Central memory CD4-positive, alpha-beta T cell (primary cell): Measurements from ENCODE around the gene GOLIM4.
A peak's percentile ranks its signal among the peaks of the same experiment; 100 is the strongest.
"Not testable (repeated sequence)": the region's sequence is repeated elsewhere in the genome, so short reads cannot be mapped to it uniquely, and the experiment has no call there.

ENCODE experiments used
- DNase-seq: peaks from one replicate; pipeline ENCODE4 v3.0.0; 2022
- total RNA-seq, 3 experiments: gene quantifications; one replicate each; lab custom pipeline; 2026; lab: John Stamatoyannopoulos, UW

Gene GOLIM4, protein sequence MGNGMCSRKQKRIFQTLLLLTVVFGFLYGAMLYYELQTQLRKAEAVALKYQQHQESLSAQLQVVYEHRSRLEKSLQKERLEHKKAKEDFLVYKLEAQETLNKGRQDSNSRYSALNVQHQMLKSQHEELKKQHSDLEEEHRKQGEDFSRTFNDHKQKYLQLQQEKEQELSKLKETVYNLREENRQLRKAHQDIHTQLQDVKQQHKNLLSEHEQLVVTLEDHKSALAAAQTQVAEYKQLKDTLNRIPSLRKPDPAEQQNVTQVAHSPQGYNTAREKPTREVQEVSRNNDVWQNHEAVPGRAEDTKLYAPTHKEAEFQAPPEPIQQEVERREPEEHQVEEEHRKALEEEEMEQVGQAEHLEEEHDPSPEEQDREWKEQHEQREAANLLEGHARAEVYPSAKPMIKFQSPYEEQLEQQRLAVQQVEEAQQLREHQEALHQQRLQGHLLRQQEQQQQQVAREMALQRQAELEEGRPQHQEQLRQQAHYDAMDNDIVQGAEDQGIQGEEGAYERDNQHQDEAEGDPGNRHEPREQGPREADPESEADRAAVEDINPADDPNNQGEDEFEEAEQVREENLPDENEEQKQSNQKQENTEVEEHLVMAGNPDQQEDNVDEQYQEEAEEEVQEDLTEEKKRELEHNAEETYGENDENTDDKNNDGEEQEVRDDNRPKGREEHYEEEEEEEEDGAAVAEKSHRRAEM
- 0 to 3.3 (median 0.33) reads per million in 3 experiments for total RNA-seq

DNA sequence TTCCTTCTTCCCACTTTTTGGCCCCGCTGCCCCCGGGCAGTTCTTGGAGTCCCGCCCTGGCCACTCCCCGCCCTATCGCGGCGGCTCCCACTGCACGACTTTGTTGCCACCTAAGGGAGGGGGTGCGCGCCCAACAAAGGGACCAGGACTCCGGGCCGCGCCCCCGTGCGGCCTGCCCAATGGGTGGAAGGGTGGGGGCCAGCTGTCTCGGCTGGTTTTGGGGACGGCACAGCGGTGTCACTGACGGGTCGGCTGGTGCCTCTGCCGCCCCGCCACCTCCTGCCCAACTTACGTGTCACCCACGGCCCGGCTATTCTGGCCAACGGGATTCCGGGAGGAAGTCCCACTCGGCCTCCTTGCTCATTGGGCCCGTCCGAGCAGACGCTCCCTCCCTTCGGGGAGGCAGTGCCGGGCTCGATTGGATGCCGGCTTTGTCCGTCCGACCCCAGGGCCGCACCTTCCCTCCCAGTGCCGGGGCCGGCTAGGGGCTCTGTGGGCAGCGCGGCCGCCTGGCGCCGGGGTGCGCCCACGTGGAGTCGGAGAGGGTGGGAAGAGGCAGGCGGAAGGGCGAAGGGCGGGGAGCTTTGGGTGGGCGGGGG, at the start of gene GOLIM4:
Gene GOLIM4 (minus strand): TSS at position 314 of the 599 bp plus-strand sequence. CDS start 639 bp downstream, outside the sequence.
- DNase-seq: peak; percentile 2

DNA sequence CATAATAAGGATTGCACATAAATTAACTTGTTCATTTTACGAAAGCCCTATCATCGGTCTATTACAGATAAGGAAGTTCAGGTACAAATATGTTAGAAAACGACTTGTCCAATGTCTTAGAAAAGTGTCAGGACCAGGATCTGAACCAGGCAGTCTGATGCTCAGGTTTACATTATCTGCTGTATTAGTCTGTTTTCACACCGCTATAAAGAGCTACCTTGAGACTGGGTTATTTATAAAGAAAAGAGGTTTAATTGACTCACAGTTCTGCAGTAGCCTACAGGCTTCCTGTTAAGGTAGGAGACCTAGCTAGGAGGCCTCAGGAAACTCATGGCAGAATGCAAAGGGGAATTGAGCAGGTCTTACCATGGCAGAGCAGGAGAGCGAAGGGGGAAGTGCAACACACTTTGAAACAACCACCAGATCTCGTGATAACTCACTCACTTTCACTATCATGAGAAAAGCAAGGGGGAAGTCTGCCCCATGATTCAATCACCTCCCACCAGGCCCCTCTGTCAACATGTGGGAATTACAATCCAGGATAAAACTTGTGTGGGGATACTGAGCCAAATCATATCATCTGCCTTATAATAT, 45.8 kb upstream of the GOLIM4 start:
- no peak for DNase-seq

GRCh38 chr3:168139947-168140346, 44.2 kb upstream of the GOLIM4 start:
- no peak for DNase-seq

DNA sequence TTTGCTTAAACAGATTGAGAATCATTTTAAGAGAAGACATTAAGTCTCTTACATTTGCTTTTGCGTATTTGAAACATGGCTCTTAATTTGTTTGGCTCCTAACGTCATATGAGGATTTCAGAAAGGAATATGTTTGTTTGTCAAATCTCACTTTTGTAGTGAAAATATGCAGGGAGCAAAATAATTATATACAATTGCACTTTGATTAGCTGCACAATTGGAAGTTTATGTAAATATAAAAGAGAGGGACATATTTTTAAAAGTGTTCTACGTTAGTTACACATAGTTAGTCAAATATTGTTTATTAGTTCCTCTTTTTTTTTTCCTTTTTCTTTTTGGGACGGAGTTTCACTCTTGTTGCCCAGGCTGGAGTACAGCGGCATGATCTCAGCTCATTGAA, 42.7 kb upstream of the GOLIM4 start:
- no peak for DNase-seq

- DNase-seq: no peak
Measured at GRCh38 chr3:168134931-168135330, 39.2 kb upstream of the GOLIM4 start.

- not testable (repeated sequence) for DNase-seq
Measured at GRCh38 chr3:168130250-168130649, 34.5 kb upstream of the GOLIM4 start.

- DNase-seq: not testable (repeated sequence)
Measured at GRCh38 chr3:168128463-168128862, 32.7 kb upstream of the GOLIM4 start.

- no peak for DNase-seq
Measured at GRCh38 chr3:168127466-168127865, 31.7 kb upstream of the GOLIM4 start.

- DNase-seq: no peak
Measured at GRCh38 chr3:168124791-168125190, 29.1 kb upstream of the GOLIM4 start.

DNA sequence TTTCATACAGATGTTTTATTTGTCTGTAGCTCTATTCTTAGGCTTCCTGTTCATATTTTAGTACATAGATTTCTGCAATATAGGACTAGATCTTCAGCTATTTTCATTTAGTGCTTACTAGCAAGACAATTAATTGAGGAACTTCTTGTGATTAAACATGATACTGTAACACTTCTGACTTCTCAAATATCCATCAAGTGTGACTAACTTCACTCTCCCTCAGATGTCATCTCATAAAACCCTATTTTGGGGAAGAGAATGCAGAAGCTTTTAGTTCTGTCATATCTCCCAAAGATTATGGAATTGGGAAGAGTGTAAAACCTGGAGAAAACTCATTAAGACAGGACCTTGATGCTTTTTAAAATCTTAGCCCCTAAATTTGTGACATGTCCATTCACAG, 28.6 kb upstream of the GOLIM4 start:
- DNase-seq: no peak

DNA sequence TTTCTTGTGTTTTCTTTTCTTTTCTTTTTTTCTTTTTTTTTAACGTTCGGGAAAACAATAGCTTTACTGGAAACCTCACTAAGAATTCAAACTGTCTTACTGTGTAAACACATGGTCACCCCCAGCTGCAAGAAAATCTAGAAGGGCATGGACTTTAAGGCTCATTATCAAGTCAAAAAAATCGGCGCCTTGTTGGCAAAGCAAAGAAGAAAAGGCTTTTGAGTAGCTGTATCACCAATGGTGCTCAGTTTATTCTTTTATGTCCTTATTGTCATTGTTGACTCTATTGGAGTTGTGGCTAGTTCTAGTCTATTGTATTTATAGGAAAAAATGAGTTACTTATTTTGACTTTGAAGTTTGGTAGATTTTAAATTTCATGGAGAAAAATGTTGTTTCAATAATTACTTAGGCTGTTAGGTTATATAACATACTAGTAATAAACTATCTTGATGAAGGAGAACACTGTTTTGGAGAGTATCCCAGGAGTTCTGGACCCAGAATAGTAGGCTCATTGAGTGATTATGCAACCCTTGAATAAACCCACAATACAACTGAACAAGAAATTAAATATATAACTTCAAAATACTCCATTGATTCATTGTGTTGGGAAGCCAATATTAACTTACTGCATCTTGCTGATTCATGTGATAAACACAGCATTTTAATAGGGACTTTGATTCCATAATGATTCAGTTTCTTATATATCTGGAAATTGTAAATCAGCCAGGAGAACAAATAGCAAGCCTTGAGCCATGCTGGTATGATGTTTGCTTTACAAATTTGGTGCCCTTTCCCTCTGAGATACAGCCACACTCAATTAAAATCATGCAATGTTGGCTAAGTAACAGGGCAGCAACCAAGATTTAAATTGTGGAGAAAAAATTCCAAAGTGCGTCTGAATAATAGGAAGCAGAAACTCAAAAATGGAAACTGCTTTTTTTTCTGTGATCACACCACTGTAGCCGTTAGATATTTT, 27.8 kb upstream of the GOLIM4 start:
- DNase-seq: no peak

DNA sequence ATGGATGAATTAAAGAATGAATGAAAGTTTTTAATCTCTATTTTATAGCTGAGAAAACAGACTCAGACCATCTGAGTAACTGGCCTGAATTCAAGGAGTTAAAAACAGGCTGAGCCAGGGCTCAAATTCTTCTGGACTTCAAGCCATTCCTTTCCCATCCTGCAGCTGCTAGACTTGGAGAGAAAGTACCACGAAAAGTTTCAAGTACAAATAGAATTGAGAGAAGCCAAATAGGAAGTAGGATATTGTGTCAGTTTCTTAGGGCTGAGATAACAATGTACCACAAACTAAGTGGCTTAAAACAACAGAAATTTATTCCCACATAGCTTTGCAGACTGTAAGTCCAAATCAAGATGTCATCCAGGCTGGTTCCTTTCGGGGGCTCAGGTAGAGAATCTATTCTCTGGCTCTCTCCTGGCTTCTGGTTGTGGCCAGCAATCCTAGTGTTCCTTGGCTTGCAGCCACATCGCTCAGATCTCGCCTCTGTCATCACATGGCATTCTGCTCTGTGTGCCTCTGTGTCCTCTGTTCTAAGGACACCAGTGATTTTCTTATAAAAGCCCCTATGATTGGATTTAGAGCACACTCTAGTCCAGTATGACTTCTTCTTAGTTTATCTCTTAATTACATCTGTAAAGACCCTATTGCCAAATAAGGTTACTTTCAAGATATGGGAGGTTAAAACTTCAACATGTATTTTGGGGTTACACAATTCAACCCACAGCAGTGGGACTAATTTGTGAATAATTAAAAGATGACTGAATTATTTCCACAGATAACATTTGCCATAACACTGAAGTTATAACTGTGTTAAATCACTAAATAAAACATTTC, 25.7 kb upstream of the GOLIM4 start:
- DNase-seq: no peak

DNA sequence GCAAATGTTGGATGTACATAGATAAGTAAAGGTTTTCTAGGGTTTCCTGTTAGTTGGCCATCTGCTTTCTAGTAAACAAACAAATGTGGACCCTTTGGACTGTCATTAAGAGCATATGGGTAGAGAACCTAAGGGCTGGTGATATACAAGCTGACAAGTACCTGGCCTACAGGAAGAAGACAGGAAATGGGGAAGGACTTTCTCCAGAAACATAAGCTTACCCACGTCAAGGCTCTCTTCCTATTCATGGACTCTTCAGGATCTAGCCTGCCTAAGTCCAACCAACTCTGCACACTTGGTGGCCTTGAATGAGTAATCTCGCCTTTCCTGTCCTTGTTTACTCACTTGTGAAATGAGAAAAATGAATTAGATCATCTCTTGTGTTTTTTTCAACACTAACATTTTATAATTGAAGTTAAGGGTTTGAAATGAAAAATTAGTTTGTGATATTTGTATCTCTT, 22.2 kb upstream of the GOLIM4 start:
- DNase-seq: no peak

- DNase-seq: no peak
Measured at GRCh38 chr3:168117059-168117458, 21.3 kb upstream of the GOLIM4 start.

DNA sequence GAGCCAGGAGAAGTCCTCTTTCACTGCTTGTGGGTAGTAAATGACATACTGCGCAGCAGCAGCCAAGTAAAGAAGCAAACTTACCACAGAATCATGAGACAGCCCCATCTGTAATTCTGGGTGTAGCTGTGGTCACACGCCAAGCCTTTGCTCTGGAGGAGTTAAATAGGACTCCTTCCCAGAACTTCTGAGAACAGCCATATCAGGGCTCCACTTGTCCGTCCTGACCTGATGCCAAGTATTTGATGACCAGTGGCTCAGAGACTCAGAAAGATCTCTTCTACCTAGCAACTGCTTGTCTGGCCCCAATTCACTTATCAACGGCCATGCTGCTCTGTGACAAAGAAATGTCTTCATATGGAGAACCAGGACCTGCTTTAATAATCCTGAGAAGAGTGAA, 20.6 kb upstream of the GOLIM4 start:
- DNase-seq: no peak

GRCh38 chr3:168113848-168114247, 18.1 kb upstream of the GOLIM4 start:
- no peak for DNase-seq

DNA sequence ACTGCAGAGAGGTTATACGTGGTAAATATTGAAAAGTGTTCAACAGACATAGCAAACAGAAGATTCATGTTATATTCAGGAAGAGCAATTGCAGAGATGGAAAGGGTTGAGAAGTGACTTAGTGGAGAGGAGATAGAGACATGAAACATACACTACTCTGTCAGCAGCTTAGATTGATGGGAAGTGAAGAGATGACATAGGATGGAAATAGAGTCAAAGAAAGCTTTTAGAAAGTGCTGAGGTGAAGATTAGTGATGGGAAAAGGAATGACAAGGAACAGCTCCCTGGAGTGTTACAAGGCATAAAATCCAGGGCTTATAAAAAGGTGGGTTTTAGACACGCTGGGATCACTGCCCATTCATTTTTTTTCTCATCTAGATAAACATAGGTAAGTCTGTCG, 17.2 kb upstream of the GOLIM4 start:
- no peak for DNase-seq

GRCh38 chr3:168104361-168104760, 8.6 kb upstream of the GOLIM4 start:
- DNase-seq: no peak

DNA sequence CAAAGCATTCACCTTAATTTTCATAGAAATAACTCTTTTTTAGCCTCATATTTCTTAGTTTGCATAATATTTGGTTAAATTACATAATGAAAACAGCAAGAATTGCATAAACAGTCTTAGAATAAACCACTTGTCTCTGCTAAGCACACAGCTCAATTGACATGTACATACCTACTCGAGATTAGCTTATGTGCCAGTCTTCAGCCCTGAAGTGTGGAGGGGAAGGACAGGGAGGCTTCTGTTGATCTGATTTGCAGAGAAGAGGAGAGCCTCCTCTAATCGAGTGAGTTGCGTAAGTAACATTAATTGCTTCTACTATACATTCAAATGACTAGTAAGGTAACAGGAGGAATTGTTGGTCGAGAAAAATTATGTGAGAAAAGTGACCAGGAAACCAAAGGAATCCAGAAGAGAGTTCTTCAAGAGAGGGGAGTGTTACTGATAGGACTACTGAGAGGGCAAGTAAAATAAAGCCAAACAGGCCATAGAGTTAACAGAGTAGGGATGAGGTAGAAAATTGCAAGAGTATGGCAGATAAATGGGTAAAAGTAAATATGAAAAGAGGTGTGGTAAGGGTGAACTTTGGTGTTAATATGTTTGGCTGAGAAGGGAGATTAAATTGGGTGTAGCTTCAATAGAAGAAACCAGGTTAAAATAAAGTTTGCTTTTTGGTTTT, 7.1 kb upstream of the GOLIM4 start:
- no peak for DNase-seq

- DNase-seq: no peak
Measured at GRCh38 chr3:168100777-168101492, 5.2 kb upstream of the GOLIM4 start.
